ENCODE measurements around the gene UTP4. TPM values are rescaled to one million over a fixed set of nuclear protein-coding genes. Genes with fewer than 3 reads are reported as not detected.

UTP4 gene
- total RNA-seq, 2 experiments from 2014 or later, result 21.1 to 67.3 TPM

DNA sequence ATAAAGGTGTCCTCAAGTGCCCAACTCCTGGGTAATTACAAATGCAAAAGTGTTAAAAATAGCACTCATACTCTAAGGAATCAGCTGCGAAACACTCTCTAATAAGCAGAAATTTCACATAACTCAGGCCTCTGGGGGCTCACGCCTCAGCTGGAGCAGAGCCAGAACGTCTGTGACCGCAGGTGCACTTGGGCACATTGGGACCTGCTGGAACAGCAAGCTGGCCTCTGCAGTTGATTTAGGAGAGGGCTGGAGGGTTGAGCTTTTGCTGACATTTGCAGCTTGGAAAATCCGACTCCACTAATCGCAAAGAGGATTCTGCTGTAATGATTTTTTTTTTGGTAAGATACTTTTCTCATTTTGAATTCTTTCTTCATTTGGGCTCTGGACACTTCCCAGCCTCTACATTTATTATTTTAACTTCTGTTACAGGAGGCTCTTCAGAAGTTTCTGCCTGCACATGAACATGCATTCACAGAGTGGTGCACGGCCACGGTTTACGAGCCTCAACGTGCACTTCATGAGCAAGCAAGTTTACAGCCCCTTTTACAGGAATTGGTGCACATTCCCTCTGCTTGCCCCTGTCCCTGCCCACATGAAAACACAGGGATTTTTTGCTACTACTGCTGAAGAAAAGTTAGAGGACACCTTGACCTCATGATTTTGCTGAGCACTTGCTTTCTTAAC lies 50.4 kb downstream of the UTP4 start:
- no peak overlapping the region for H3K4me3 ChIP-seq (ENCODE audit: low read depth, low read length, poor library complexity, severe bottlenecking)
- intact Hi-C loops (cut with micrococcal nuclease; ENCODE audit: unreplicated experiment), result no loop called here
- no peaks in the 10 kb centered on the region for H4K20me1 ChIP-seq (ENCODE audit: insufficient read depth, low read length)
- no peak for DNase-seq (ENCODE audit: low spot score)
- CTCF ChIA-PET (ENCODE audit: unreplicated experiment), result no interaction called here
- no peak overlapping the region for H3K27ac ChIP-seq (ENCODE audit: low read depth, low read length, poor library complexity, severe bottlenecking)
- H3K36me3 ChIP-seq (ENCODE audit: insufficient read depth, low read length), result no peaks in the 10 kb centered on the region
- H3K4me2 ChIP-seq (ENCODE audit: low read length), result no peak overlapping the region
- H2AFZ ChIP-seq (ENCODE audit: low read length), result no peak overlapping the region
- no peaks in the 10 kb centered on the region for H3K9me3 ChIP-seq (ENCODE audit: low read length)
- H3K9me2 ChIP-seq (ENCODE audit: insufficient read depth, low read length), result no peaks in the 10 kb centered on the region
- POLR2A ChIA-PET, result interaction anchor here (1.0 kb wide), 1 partner anchor 14 kb away, joined by 3 read pairs; no protein-coding TSS in a partner anchor
- BruUV-seq (replicated peaks), result no TSS peak
- TF ChIP-seq, protein P1, sequence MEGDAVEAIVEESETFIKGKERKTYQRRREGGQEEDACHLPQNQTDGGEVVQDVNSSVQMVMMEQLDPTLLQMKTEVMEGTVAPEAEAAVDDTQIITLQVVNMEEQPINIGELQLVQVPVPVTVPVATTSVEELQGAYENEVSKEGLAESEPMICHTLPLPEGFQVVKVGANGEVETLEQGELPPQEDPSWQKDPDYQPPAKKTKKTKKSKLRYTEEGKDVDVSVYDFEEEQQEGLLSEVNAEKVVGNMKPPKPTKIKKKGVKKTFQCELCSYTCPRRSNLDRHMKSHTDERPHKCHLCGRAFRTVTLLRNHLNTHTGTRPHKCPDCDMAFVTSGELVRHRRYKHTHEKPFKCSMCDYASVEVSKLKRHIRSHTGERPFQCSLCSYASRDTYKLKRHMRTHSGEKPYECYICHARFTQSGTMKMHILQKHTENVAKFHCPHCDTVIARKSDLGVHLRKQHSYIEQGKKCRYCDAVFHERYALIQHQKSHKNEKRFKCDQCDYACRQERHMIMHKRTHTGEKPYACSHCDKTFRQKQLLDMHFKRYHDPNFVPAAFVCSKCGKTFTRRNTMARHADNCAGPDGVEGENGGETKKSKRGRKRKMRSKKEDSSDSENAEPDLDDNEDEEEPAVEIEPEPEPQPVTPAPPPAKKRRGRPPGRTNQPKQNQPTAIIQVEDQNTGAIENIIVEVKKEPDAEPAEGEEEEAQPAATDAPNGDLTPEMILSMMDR (conservative IDR thresholded peaks at IDR 0.05; ENCODE audit: low read length), result no peak
- TF ChIP-seq EZH2phosphoT487 (IDR thresholded peaks at IDR 0.05; ENCODE audit: borderline replicate concordance, low read depth, low read length), result no peak
- peaks cover 6% of the 10 kb centered on the region for H3K4me1 ChIP-seq (ENCODE audit: insufficient read depth, low read length, poor library complexity, severe bottlenecking)
- H3K79me2 ChIP-seq (ENCODE audit: insufficient read depth, low read depth, low read length), result peaks cover 2% of the 10 kb centered on the region; the same call in 1 of the 2 replicates

GRCh38 chr16:69186642-69187445 lies 54.4 kb downstream of the UTP4 start, which contains the start of gene SNTB2:
TSS of gene SNTB2 (plus strand) at chr16:69187164. CDS start at chr16:69187167, 3 bp downstream.
- H3K4me2 ChIP-seq (ENCODE audit: low read length), result peak within 1 kb of the TSS; percentile 83

More at GRCh38 chr16:69186642-69187445, 54.4 kb downstream of the UTP4 start, which contains the start of gene SNTB2:
- H2AFZ ChIP-seq (ENCODE audit: low read length), result peak within 1 kb of the TSS; percentile 89
- H3K4me1 ChIP-seq (ENCODE audit: insufficient read depth, low read length, poor library complexity, severe bottlenecking), result peaks cover 28% of the 10 kb centered on the region
- intact Hi-C loops (cut with micrococcal nuclease; ENCODE audit: unreplicated experiment), result loop anchor here (1.0 kb wide), 1 partner anchor 55 kb away; the partner anchor contains the start of genes CHTF8 and UTP4
- peak within 1 kb of the TSS; percentile 79 for H3K4me3 ChIP-seq (ENCODE audit: low read depth, low read length, poor library complexity, severe bottlenecking)
- no peaks in the 10 kb centered on the region for H3K9me2 ChIP-seq (ENCODE audit: insufficient read depth, low read length)
- peaks cover 37% of the 10 kb centered on the region for H3K79me2 ChIP-seq (ENCODE audit: insufficient read depth, low read depth, low read length)
- H4K20me1 ChIP-seq (ENCODE audit: insufficient read depth, low read length), result 0 out of 2 replicates have a peak, but pooled peaks cover 3% of the 10 kb centered on the region
- CTCF ChIA-PET (ENCODE audit: unreplicated experiment), result interaction anchor here (0.8 kb wide), 1 partner anchor 54 kb away, joined by 3 read pairs; no protein-coding TSS in a partner anchor
- no peaks in the 10 kb centered on the region for H3K36me3 ChIP-seq (ENCODE audit: insufficient read depth, low read length)
- H3K27ac ChIP-seq (ENCODE audit: low read depth, low read length, poor library complexity, severe bottlenecking), result peak within 1 kb of the TSS; percentile 68
- no TSS peak for BruUV-seq (replicated peaks)
- TF ChIP-seq, protein P1 (conservative IDR thresholded peaks at IDR 0.05; ENCODE audit: low read length), result no peak
- no peak for TF ChIP-seq EZH2phosphoT487 (IDR thresholded peaks at IDR 0.05; ENCODE audit: borderline replicate concordance, low read depth, low read length)
- peak; percentile 90 for DNase-seq (ENCODE audit: low spot score)
- POLR2A ChIA-PET, result interaction anchor here (0.6 kb wide), 4 partner anchors 23 to 231 kb away, joined by 3 to 4 read pairs (median 4); no protein-coding TSS in a partner anchor
- H3K9me3 ChIP-seq (ENCODE audit: low read length), result no peaks in the 10 kb centered on the region

All from OCI-LY7 (cell line).